Activated T-helper 1 cell treated with anti-CD3 and anti-CD28 coated beads, Interleukin-12 subunit alpha, Interleukin-12 subunit beta, Interleukin-2, Interleukin-4 antibody, amounts not matched to agents 30 ng/mL and 10 ng/mL and 1 ng/mL, durations not matched to agents 14 hours and 24 hours and 36 hours (primary cell): Measurements from ENCODE around the gene KIAA1755. TPM values are rescaled to one million over a fixed set of nuclear protein-coding genes. Genes with fewer than 3 reads are reported as not detected.

Source experiments
- DNase-seq: peaks from one replicate; pipeline ENCODE4 v3.0.0; 2021; ENCODE audit warnings: low spot score
- H3K27ac Mint-ChIP-seq: one replicate; pipeline ENCODE4 v1.8.0; 2021; ENCODE audit warnings: mild to moderate bottlenecking, mixed read lengths
- H3K27me3 Mint-ChIP-seq: one replicate; pipeline ENCODE4 v1.8.0; 2022; ENCODE audit warnings: mild to moderate bottlenecking, moderate library complexity, mixed read lengths; ENCODE audit not compliant: insufficient read depth
- H3K36me3 Mint-ChIP-seq: one replicate; pipeline ENCODE4 v1.8.0; 2021; ENCODE audit warnings: low read depth, mixed read lengths
- H3K4me1 Mint-ChIP-seq: one replicate; pipeline ENCODE4 v1.8.0; 2021; ENCODE audit warnings: low read depth, mixed read lengths
- H3K4me3 Mint-ChIP-seq: one replicate; pipeline ENCODE4 v1.8.0; 2021; ENCODE audit warnings: mild to moderate bottlenecking, moderate library complexity, mixed read lengths
- H3K9me3 Mint-ChIP-seq: one replicate; pipeline ENCODE4 v1.8.0; 2021; ENCODE audit warnings: mixed read lengths
- intact Hi-C: fragments of 100-400 bp; cut with micrococcal nuclease; formaldehyde crosslinking; loops from one replicate; pipeline ENCODE4 v1.15.1; 2024
- total RNA-seq: library from RNA; stranded (reverse); gene quantifications from 2 replicates; pipeline ENCODE4 v1.2.3, GENCODE V29; 2022

KIAA1755 gene
- total RNA-seq, 1 donor from 2014 or later, result not detected

GRCh38 chr20:38222923-38223742, 37.4 kb downstream of the KIAA1755 start:
- no peaks in the 10 kb centered on the region for H3K36me3 Mint-ChIP-seq
- H3K9me3 Mint-ChIP-seq, result no peaks in the 10 kb centered on the region
- no peak for DNase-seq
- peaks cover 11% of the 10 kb centered on the region for H3K27me3 Mint-ChIP-seq
- H3K4me1 Mint-ChIP-seq, result no peaks in the 10 kb centered on the region
- H3K4me3 Mint-ChIP-seq, result no peak overlapping the region
- no peak overlapping the region for H3K27ac Mint-ChIP-seq
- intact Hi-C loops, result loop anchor here (1.0 to 5.0 kb wide), 3 partner anchors 110 to 184 kb away; no protein-coding TSS in a partner anchor

DNA sequence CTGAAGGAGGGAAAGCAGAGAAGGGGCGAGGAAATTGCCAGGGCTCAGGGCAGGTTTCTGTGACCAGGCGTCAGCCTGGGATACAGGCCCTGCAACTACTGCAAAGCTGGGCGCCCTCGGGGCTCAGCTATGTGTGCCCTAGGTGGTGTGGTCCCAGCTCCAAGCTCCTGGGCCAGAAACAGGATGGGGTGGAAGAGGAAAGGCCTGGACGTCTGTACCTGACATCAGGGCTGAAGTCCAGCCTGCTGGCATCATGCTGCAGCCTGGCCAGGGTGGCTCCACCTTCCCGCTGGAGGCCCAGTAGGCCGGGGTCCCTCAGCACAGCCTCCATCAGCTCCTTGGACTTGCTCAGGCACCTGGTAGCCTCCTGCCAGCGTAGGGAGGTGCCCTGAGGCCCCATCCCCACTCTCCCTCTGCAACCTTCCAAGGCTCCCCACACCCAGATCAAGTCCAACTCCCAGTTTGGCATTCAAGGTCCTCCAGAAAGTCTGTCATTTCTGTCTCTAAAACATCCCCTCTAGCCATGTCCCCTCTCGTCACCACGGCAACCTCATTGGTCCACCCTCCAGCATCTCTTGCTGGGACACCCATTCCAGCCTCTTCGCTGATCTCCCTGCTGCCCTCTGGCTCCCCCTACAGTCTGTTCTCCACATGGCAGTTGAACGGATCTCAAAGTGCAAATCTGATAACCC, 38.2 kb downstream of the KIAA1755 start:
- Mint-ChIP-seq H3K27ac (no peak overlapping the region), H3K9me3 (no peaks in the 10 kb centered on the region), H3K36me3 (no peaks in the 10 kb centered on the region), H3K4me1 (no peaks in the 10 kb centered on the region), H3K27me3 (peaks cover 11% of the 10 kb centered on the region), H3K4me3 (no peak overlapping the region)
- DNase-seq, result peak; percentile 42
- intact Hi-C loops, result loop anchor here (1.0 to 5.0 kb wide), 3 partner anchors 109 to 185 kb away; no protein-coding TSS in a partner anchor

GRCh38 chr20:38221119-38221589, 39.4 kb downstream of the KIAA1755 start:
- DNase-seq, result peak; percentile 60
- Mint-ChIP-seq H3K4me1 (no peaks in the 10 kb centered on the region), H3K36me3 (no peaks in the 10 kb centered on the region), H3K9me3 (no peaks in the 10 kb centered on the region), H3K4me3 (no peak overlapping the region), H3K27me3 (peaks cover 9% of the 10 kb centered on the region), H3K27ac (no peak overlapping the region)
- intact Hi-C loops, result loop anchor here (1.0 to 5.0 kb wide), 3 partner anchors 148 to 657 kb away; no protein-coding TSS in a partner anchor

DNA sequence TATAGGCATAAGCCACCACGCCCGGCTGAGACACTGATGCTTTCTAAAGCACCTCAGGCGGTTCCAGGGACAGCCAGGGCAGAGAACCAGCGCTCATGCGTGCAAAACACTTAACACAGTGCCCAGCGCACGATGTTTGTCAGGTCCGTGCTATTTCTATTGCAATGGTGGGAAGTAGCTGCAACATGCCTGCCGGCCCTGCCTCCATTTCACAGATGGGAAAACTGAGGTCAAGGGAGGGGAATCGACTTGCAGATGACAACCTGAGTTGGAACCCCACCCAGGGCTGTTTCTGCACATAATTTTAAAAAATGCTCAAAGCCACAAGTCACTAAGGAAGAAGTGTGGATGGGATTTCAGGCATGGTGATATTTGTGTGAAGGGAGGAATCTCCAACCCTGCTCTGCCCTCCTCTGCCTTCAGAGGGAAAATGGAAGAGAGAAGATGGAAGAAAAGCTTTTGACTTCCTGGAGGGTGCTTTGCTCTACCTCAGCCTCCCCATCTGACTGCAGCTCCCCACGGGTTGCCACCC, 39.9 kb downstream of the KIAA1755 start:
- Mint-ChIP-seq H3K4me1 (no peaks in the 10 kb centered on the region), H3K9me3 (no peaks in the 10 kb centered on the region), H3K27me3 (peaks cover 9% of the 10 kb centered on the region), H3K27ac (no peak overlapping the region), H3K4me3 (no peak overlapping the region), H3K36me3 (no peaks in the 10 kb centered on the region)
- intact Hi-C loops, result loop anchor here (1.0 to 5.0 kb wide), 3 partner anchors 147 to 656 kb away; no protein-coding TSS in a partner anchor
- no peak for DNase-seq

GRCh38 chr20:38219006-38219950, 41.3 kb downstream of the KIAA1755 start:
- DNase-seq, result no peak
- Mint-ChIP-seq H3K4me3 (no peak overlapping the region), H3K27ac (no peak overlapping the region), H3K27me3 (peaks cover 4% of the 10 kb centered on the region), H3K9me3 (no peaks in the 10 kb centered on the region), H3K4me1 (no peaks in the 10 kb centered on the region), H3K36me3 (no peaks in the 10 kb centered on the region)
- intact Hi-C loops, result no loop called here

DNA sequence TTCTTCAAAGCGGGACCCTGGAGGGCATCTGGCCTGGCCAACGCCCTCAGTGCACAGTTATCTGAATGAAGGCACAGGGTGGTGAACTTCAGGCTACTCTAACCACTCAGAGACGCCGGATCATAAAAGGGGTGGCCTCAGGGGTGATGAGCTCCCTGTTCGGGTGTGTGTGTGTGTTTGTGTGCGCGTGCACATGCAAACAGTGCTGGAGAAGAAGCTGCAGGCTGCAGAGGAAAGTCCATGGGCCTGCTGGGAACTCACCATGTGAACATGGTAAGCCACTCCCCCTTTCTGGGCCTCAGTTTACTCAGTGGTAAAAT, 42.0 kb downstream of the KIAA1755 start:
- no peak overlapping the region for H3K4me3 Mint-ChIP-seq
- H3K27me3 Mint-ChIP-seq, result peaks cover 4% of the 10 kb centered on the region
- intact Hi-C loops, result no loop called here
- H3K9me3 Mint-ChIP-seq, result no peaks in the 10 kb centered on the region
- no peak overlapping the region for H3K27ac Mint-ChIP-seq
- H3K4me1 Mint-ChIP-seq, result no peaks in the 10 kb centered on the region
- no peak for DNase-seq
- H3K36me3 Mint-ChIP-seq, result no peaks in the 10 kb centered on the region

- peaks cover 2% of the 10 kb centered on the region for H3K27me3 Mint-ChIP-seq
- no peaks in the 10 kb centered on the region for H3K4me1 Mint-ChIP-seq
- intact Hi-C loops, result no loop called here
- no peaks in the 10 kb centered on the region for H3K36me3 Mint-ChIP-seq
- no peaks in the 10 kb centered on the region for H3K9me3 Mint-ChIP-seq
- no peak for DNase-seq
- no peak overlapping the region for H3K4me3 Mint-ChIP-seq
- H3K27ac Mint-ChIP-seq, result no peak overlapping the region
Observed at GRCh38 chr20:38217791-38218565, 42.6 kb downstream of the KIAA1755 start.

- no peaks in the 10 kb centered on the region for H3K36me3 Mint-ChIP-seq
- H3K4me1 Mint-ChIP-seq, result no peaks in the 10 kb centered on the region
- no peak overlapping the region for H3K27ac Mint-ChIP-seq
- H3K27me3 Mint-ChIP-seq, result no peaks in the 10 kb centered on the region
- H3K4me3 Mint-ChIP-seq, result no peak overlapping the region
- intact Hi-C loops, result no loop called here
- no peak for DNase-seq
- no peaks in the 10 kb centered on the region for H3K9me3 Mint-ChIP-seq
Observed at GRCh38 chr20:38216746-38217595, 43.6 kb downstream of the KIAA1755 start.

- Mint-ChIP-seq H3K4me1 (no peaks in the 10 kb centered on the region), H3K9me3 (no peaks in the 10 kb centered on the region), H3K27me3 (no peaks in the 10 kb centered on the region), H3K4me3 (no peak overlapping the region), H3K27ac (no peak overlapping the region), H3K36me3 (no peaks in the 10 kb centered on the region)
- DNase-seq, result no peak
- intact Hi-C loops, result no loop called here
Observed at GRCh38 chr20:38216201-38216600, 44.3 kb downstream of the KIAA1755 start.

DNA sequence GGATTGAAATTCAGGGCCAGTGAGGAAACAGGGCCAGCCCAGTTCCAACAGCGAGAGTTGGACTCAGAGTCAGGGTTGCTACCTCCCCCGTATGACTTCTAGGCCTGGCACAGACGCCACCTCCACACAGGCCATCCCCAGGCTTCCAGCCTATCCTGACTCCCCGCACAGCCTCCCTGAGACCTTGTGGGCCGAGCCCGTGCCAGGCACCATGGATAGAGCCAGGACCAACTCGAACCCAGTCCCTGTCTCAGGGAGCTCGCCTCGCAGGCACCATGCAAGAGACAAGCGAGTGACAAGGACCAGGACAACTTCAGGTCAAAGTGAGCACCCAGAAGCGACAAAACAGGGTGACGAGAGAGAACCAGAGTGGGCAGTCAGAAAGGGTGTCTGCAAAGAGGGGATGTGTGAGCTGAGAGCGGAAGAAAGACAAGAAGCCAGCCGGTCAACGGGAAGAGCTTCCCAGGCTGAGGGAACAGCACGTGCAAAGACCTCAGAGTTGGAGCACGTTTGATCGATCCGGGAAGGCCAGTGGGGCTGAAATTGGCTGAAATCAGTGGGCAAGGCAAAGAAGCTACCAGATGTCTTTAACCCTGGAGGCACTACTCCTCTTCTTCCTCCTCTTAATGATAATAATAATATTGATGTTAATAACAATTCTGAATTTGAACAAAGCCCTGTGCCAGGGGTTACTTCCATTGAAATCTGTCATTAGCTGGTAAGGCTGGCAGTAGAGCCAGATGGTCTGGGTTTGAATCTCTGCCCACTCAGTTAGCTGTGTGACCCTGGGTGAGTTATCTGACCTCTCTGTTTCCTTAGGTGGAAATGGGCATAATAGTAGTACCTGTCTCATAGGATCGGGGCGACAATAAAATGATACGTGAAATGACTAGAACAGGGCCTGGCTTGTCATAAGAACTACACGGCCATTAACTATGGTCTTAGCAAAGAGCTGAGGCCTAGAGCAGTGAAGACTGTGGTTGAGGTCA, 45.0 kb downstream of the KIAA1755 start:
- Mint-ChIP-seq H3K27ac (no peak overlapping the region), H3K36me3 (no peaks in the 10 kb centered on the region), H3K4me1 (no peaks in the 10 kb centered on the region), H3K27me3 (no peaks in the 10 kb centered on the region), H3K4me3 (no peak overlapping the region), H3K9me3 (no peaks in the 10 kb centered on the region)
- no peak for DNase-seq
- intact Hi-C loops, result no loop called here
